T-helper 2 cell treated with Interferon-gamma antibody and Interleukin-4, amounts not matched to agents 5 μg/mL and 100 μg/mL, for 36 hours (primary cell): ENCODE results near the gene GSN.

ENCODE experiments used
- DNase-seq: peaks from one replicate; pipeline ENCODE4 v3.0.0; 2021; ENCODE audit warnings: low spot score
- H3K27ac Mint-ChIP-seq: one replicate; pipeline ENCODE4 v1.8.0; 2021; ENCODE audit warnings: mild to moderate bottlenecking, mixed read lengths
- H3K27me3 Mint-ChIP-seq: one replicate; pipeline ENCODE4 v1.8.0; 2021; ENCODE audit warnings: low read depth, mixed read lengths
- H3K36me3 Mint-ChIP-seq: one replicate; pipeline ENCODE4 v1.8.0; 2021; ENCODE audit warnings: low read depth, mixed read lengths
- H3K4me1 Mint-ChIP-seq: one replicate; pipeline ENCODE4 v1.8.0; 2021; ENCODE audit warnings: low read depth, mixed read lengths
- H3K4me3 Mint-ChIP-seq: one replicate; pipeline ENCODE4 v1.8.0; 2022; ENCODE audit warnings: mild to moderate bottlenecking, moderate library complexity, mixed read lengths
- H3K9me3 Mint-ChIP-seq: one replicate; pipeline ENCODE4 v1.8.0; 2021; ENCODE audit warnings: mixed read lengths

Gene GSN

DNA sequence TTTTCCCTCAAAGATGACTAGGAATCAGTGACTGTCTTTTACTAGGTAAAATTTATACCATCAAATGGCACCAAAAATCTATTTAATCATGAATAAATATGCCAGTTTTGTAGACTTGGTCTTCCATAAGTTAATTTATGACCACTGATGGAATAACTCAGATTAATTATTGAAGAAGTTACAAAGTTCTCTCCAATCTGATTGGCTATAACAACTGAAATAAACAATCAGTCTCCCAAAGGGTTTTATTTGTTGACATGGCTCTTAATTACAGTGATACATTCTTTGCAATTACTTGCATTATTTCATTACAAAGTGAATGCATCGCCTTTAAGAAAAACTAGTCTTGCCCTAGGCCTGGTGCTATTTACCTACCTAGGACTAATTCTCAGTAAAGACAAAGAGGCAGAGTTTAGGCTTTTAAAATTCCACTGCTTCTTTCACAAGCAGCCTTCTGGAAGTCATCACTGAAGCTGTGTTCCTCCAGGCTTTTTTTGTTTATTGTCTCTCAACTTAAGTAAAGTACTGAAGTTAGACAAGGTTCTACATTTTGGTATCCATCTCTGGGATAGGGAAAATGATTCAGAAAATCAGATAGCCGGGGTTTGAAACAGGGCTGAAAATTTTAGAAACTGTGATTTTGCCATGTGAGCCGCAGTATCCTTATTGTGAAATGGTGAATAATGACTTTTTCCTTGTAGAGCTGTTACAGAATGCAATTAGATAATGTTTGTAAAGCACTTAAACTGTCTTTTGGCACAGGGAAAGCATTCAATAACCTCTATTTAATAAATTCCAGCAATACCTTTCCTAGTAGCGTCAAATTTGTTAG is 99.6 kb downstream of the GSN start:
- no peak overlapping the region for H3K27ac Mint-ChIP-seq
- no peaks in the 10 kb centered on the region for H3K27me3 Mint-ChIP-seq
- peaks cover 5% of the 10 kb centered on the region for H3K9me3 Mint-ChIP-seq
- DNase-seq, result no peak
- H3K4me1 Mint-ChIP-seq, result peaks cover 46% of the 10 kb centered on the region
- H3K4me3 Mint-ChIP-seq, result peak overlapping the region; percentile 88
- H3K36me3 Mint-ChIP-seq, result peaks cover 9% of the 10 kb centered on the region

GRCh38 chr9:121368138-121368522 is 100.2 kb downstream of the GSN start:
- Mint-ChIP-seq H3K4me1 (peaks cover 48% of the 10 kb centered on the region), H3K36me3 (peaks cover 9% of the 10 kb centered on the region), H3K27ac (peak overlapping the region; percentile 4), H3K9me3 (peaks cover 5% of the 10 kb centered on the region), H3K27me3 (no peaks in the 10 kb centered on the region), H3K4me3 (peak overlapping the region; percentile 88)
- DNase-seq, result no peak

DNA sequence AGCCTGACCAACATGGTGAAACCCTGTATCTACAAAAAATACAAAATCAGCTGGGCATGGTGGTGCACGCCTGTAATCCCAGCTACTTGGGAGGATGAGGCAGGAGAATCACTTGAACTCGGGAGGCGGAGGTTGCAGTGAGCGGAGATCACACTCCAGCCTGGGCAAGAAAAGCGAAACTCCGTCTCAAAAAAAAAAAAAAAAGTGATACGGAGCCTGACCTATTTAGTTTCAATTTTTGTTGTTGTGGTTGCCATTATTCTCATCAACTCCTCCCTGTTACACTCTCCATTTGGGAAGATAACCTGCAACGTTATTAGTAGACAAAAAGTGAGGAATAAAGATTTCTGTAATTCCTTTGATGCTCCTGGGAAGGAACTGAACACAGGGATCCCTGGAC is 100.8 kb downstream of the GSN start:
- Mint-ChIP-seq H3K9me3 (peaks cover 5% of the 10 kb centered on the region), H3K27me3 (no peaks in the 10 kb centered on the region), H3K36me3 (peaks cover 9% of the 10 kb centered on the region), H3K4me1 (peaks cover 48% of the 10 kb centered on the region), H3K27ac (peak overlapping the region; percentile 35), H3K4me3 (peak overlapping the region; percentile 88)
- no peak for DNase-seq

- peaks cover 9% of the 10 kb centered on the region for H3K36me3 Mint-ChIP-seq
- H3K4me1 Mint-ChIP-seq, result peaks cover 44% of the 10 kb centered on the region
- H3K4me3 Mint-ChIP-seq, result peak within 1 kb of the TSS; percentile 88
- peak within 1 kb of the TSS; percentile 97 for H3K27ac Mint-ChIP-seq
- no peak for DNase-seq
- peaks cover 5% of the 10 kb centered on the region for H3K9me3 Mint-ChIP-seq
- no peaks in the 10 kb centered on the region for H3K27me3 Mint-ChIP-seq
These were observed 101.8 kb downstream of the GSN start, which contains the start of gene STOM for GRCh38 chr9:121369595-121370265. Gene STOM (minus strand): TSS chr9:121370250. CDS start chr9:121370187, 63 bp downstream.

DNA sequence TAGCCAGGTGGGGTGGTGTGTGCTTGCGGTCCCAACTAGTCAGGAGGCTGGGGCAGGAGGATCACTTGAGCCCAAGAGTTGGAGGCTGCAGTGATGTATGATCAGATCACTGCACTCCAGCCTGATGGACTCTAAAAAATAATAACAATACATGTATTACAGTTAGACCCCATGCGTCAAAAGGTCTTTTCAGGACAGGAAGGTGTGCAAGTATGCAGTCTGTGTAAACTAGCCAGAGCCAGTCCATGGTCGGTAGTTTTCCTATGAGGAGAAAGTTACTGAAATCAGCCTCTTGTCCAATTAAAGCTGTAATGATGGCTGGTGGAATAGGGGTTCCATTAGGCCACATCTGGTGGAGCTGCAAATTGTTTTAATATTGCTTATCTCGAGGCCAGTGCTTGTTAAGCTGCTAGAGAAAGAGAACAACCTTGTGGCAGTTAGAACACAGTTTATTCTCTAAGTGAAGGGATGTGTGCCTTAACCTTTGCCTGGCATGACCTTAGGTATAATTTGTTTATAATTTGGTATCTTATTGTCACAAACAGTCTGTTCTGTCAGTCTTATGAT is 103.6 kb downstream of the GSN start:
- Mint-ChIP-seq H3K4me1 (peaks cover 32% of the 10 kb centered on the region), H3K36me3 (peaks cover 9% of the 10 kb centered on the region), H3K4me3 (peak overlapping the region; percentile 63), H3K27me3 (no peaks in the 10 kb centered on the region), H3K9me3 (peaks cover 5% of the 10 kb centered on the region), H3K27ac (no peak overlapping the region)
- DNase-seq, result no peak

DNA sequence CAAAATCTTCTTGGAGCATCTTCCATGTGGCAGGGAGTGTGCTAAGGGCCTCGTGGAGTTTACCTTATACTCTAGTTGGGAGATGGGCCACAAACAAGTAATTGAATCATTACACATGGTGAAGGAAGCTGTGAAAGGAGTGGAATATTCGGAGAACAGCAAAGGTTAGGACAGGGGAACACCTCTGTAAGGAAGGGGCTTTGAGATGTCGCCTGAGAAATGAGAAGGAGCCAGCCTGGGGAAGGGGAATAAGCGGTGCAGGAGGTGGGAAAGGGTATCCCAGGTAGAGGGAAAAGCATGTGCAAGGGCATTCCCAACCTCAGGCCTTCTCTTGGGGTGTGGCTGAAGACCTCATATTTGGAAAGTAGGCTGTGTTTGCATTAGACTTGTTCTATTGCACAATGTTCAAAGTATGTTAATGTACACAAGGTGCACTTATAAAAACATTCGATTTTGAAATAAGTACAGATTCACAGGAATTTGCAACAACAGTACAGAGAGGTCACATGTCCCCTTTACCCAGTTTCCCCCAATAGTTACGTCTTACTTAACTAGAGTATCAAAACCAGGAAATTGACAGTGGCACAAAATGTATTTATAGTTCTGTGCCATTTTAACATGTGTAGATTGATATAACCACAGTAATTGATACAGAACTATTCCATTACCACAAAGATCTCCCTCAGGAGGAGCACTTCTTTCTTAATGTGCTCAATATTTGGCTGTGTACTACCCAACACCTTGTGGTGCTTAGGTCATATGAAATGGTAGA is 104.5 kb downstream of the GSN start:
- Mint-ChIP-seq H3K27ac (no peak overlapping the region), H3K9me3 (peaks cover 5% of the 10 kb centered on the region), H3K4me1 (peaks cover 30% of the 10 kb centered on the region), H3K27me3 (no peaks in the 10 kb centered on the region), H3K4me3 (no peak overlapping the region), H3K36me3 (peaks cover 6% of the 10 kb centered on the region)
- no peak for DNase-seq

- peaks cover 10% of the 10 kb centered on the region for H3K9me3 Mint-ChIP-seq
- peaks cover 8% of the 10 kb centered on the region for H3K36me3 Mint-ChIP-seq
- H3K27ac Mint-ChIP-seq, result no peak overlapping the region
- H3K4me3 Mint-ChIP-seq, result no peak overlapping the region
- DNase-seq, result no peak
- H3K27me3 Mint-ChIP-seq, result no peaks in the 10 kb centered on the region
- peaks cover 23% of the 10 kb centered on the region for H3K4me1 Mint-ChIP-seq
These were observed 105.2 kb downstream of the GSN start for GRCh38 chr9:121373011-121373729.

- Mint-ChIP-seq H3K4me1 (peaks cover 9% of the 10 kb centered on the region), H3K4me3 (no peak overlapping the region), H3K36me3 (peaks cover 2% of the 10 kb centered on the region), H3K27me3 (peaks cover 3% of the 10 kb centered on the region), H3K9me3 (peaks cover 7% of the 10 kb centered on the region), H3K27ac (no peak overlapping the region)
- DNase-seq, result no peak
These were observed 108.4 kb downstream of the GSN start for GRCh38 chr9:121376214-121376830.

DNA sequence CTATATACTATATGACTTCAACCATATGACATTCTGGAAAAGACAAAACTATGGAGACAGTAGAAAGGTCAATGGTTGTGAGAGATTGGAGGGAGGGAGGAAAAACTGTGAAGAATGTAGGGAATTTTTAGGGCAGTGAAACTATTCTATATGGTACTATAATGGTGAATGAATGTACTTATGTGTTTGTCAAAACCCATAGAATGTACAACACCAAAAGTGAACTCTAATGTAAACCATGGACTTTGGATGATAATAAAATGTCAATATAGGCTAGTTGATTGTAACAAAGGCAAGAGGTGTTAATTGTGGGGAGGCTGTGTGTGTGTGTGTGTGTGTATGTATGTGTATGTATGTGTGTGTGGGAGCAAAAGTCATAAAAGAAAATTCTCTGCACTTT is 112.9 kb downstream of the GSN start:
- peaks cover 15% of the 10 kb centered on the region for H3K27me3 Mint-ChIP-seq
- peaks cover 7% of the 10 kb centered on the region for H3K9me3 Mint-ChIP-seq
- DNase-seq, result no peak
- peaks cover 2% of the 10 kb centered on the region for H3K36me3 Mint-ChIP-seq
- no peak overlapping the region for H3K27ac Mint-ChIP-seq
- H3K4me3 Mint-ChIP-seq, result no peak overlapping the region
- H3K4me1 Mint-ChIP-seq, result no peaks in the 10 kb centered on the region
